NCI-H82 (cell line): ENCODE measurements around the gene F2RL1.
"Not testable (repeated sequence)": the region's sequence is repeated elsewhere in the genome, so short reads cannot be mapped to it uniquely, and the experiment has no call there.

Experiments used
- DNase-seq: peaks from one replicate; lab custom pipeline; 2025; lab: John Stamatoyannopoulos, UW

The F2RL1 gene

DNA sequence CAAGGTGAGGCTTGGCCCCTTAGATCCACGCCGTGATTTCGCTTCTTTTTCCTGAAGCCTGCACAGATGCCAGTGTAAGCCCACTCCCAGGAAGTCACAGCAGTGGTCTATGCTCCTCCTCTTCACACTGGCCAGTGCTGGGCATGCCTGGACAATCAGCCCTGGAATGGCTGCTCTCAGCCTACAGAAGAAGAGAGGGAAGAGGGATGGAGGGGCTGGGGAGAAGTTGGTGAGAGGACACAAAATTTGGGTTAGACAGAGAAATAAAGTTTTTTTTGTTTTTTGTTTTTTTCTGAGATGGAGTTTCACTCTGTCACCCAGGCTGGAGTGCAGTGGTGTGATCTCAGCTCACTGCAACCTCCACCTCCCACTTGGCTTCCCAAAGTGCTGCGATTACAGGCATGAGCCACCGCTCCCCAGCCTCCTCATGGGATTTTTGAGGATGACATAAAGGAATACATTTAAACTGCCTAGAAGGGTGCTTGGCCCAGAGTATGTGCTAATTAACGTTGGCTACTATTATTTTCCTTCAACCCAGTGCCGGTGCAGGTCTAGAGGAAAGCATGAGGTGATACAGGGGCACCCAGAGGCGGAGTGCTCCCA is 31.8 kb downstream of the F2RL1 start:
- DNase-seq: no peak

GRCh38 chr5:76851728-76852369 is 33.0 kb downstream of the F2RL1 start:
- no peak for DNase-seq

DNA sequence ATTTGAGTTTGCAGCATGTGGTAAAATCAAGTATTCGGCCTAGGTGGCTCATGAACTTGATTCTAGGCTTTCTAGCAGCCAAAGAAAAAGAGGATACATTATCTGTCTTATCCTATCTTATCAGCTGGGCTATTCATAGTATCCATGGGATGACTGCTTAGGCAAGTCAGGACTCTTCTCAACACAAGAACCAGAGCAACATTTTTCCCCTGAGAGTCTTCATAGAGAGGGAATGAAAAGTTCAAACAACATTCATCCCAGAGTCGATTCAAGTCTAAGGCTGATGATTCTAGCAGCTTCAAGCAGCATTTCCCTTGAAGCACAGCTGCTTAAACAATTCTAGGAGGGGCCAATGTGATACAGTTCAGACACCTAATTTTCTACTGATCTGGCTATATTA is 33.9 kb downstream of the F2RL1 start:
- no peak for DNase-seq

- not testable (repeated sequence) for DNase-seq
Measured at GRCh38 chr5:76853741-76854140, 34.9 kb downstream of the F2RL1 start.

GRCh38 chr5:76854644-76855043 is 35.8 kb downstream of the F2RL1 start:
- no peak for DNase-seq

GRCh38 chr5:76855501-76855900 is 36.7 kb downstream of the F2RL1 start:
- DNase-seq: not testable (repeated sequence)

GRCh38 chr5:76855961-76856360 is 37.1 kb downstream of the F2RL1 start:
- DNase-seq: no peak

DNA sequence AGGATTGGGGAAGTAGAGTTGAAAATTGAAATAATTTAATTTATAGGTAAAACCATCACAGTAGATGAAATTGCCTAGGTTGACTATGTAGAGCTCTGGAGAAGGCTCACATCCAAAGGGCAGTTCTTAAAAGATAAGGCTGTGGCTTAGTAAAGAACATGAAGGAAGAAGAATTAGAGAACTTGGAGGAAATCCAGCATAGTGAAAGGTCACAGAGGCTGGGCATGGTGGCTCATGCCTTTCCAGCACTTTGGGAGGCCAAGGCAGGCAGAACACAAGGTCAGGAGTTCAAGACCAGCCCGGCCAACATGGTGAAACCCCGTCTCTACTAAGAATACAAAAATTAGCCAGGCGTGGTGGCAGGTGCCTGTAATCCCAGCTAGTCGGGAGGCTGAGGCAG is 38.0 kb downstream of the F2RL1 start:
- not testable (repeated sequence) for DNase-seq

GRCh38 chr5:76859591-76860247 is 40.9 kb downstream of the F2RL1 start:
- no peak for DNase-seq

- DNase-seq: no peak
Measured at GRCh38 chr5:76861612-76862011, 42.8 kb downstream of the F2RL1 start.

- no peak for DNase-seq
Measured at GRCh38 chr5:76863001-76863400, 44.2 kb downstream of the F2RL1 start.

DNA sequence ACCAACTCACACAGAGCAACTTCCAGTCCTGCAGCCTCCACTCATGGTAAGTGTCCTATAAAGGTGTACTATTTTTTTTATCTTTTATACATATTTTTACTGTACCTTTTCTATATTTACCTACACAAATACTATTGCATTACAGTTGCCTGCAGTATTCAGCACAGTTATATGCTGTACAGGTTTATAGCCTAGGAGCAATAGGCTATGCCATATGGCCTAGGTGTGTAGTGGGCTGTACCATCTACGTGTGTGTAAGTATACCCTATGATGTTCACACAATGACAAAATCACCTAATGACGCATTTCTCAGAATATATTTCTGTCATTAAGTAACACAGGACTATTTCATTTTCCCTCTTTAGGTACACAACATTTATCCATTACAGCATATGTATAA is 47.7 kb downstream of the F2RL1 start:
- no peak for DNase-seq

DNA sequence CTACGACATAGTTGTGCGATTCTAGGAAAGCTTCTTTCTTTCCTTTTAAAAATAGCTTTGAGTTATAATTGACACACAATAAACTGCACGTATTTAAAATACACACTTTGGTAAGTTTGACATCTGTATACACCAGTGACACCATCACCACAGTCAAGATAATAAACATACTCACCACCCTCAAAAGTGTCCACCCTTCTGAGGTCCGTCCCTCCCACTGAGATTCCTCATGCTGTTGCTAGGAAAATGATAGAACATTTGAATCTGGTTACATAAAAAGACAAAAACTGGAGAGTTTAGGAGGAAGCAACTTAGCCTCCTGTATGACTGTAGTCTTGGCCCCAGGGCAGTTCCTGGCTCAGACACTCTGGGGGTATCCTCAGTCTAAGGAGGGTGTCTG is 48.2 kb downstream of the F2RL1 start:
- no peak for DNase-seq

DNA sequence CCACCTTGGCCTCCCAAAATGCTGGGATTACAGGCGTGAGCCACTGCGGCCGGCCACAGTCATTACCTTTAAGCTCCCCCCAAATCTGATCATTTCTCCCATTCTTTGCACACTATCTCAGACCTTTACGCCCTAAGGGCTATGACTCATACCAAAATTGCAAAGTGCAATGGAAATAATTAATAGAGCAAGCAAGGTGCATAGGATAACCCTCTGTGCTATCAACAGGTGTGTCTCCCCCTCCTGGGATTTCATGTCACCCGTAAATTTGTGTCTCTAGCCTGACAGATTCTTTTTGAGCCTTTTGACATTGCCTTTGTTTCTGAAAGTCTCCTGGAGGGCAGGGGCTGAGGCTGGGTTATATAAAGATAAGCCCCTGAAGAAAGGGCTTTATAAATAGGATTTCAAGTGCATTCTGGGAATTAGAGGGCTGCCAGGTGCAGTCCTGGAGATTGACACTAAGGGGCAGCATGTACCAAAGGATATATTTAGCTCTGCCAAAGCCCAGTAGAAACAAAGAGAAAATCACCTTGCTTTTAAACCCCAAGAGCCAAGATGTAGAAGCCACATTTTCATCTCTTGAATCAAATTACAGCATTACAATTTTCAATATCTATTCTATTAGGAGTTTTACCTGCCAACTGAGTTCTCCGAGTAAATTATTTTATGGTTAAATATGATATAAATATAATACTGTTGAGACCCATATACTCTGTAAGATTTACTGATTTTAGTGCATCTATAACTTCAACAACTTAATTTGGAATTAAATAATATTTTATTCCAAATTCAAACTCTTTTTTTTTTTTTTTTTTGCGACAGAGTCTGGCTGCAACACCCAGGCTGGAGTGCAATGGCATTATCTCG is 49.2 kb downstream of the F2RL1 start:
- DNase-seq: peak; percentile 87

GRCh38 chr5:76870046-76870445 is 51.2 kb downstream of the F2RL1 start:
- DNase-seq: no peak

- DNase-seq: peak; percentile 26
Measured at GRCh38 chr5:76874088-76874581, 55.3 kb downstream of the F2RL1 start.
